ENCODE data around the gene ANKRD42.

DNA sequence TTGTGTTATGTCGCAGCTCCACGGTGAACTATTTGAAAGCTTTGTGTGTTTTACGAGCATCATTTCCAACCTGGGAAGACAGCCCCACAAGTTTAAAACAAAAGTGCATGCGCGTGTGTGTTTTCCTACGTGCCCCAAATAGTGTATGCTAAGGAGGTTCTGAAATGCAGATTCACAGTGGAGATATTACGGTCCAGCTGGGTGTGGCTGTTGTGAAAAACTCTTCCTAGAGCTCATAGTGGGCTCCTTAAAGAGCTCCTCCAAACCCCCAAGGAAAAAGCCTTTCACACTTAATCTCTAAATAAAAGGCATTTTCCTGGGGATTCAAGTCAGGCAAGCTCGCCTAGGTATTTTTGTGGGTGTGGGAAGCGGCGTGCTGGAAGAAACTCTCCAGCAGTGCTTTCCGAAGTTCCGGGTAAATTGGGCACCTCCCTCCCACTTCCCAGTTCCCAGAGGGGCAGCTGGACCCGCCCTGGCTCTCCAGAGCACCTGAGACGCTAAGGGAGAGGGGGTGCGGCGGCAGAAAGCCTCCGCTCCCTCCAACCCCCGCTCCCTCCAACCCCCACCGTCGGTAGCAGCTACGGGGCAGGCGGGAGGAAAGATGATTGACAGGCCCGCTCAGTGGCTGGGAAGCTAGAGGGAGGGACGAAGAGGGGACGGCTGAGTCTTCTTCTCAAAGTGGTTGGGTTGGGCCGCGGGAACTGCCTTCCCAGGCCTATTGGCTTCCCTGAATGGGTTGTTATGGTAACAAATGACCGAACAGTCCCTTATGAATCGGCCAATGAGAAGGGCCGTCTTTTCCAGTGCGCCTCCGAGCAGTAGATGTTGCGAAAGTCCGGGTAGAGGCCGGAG lies 37.1 kb upstream of the ANKRD42 start:
- peak; percentile 69 to 97 (median 94) for TF ChIP-seq POLR2AphosphoS5 (IDR thresholded peaks at IDR 0.05)
- TF ChIP-seq, protein P1, sequence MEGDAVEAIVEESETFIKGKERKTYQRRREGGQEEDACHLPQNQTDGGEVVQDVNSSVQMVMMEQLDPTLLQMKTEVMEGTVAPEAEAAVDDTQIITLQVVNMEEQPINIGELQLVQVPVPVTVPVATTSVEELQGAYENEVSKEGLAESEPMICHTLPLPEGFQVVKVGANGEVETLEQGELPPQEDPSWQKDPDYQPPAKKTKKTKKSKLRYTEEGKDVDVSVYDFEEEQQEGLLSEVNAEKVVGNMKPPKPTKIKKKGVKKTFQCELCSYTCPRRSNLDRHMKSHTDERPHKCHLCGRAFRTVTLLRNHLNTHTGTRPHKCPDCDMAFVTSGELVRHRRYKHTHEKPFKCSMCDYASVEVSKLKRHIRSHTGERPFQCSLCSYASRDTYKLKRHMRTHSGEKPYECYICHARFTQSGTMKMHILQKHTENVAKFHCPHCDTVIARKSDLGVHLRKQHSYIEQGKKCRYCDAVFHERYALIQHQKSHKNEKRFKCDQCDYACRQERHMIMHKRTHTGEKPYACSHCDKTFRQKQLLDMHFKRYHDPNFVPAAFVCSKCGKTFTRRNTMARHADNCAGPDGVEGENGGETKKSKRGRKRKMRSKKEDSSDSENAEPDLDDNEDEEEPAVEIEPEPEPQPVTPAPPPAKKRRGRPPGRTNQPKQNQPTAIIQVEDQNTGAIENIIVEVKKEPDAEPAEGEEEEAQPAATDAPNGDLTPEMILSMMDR (IDR thresholded peaks at IDR 0.05), result no peak

All from sigmoid colon (tissue), 4 donors.